Natural killer cell treated with Interleukin-12 subunit alpha and Interleukin-12 subunit beta and Interleukin-15 and Interleukin-18, amount 100 ng/mL, for 72 hours (primary cell): ENCODE results near the gene INSL3. TPM values are rescaled to one million over a fixed set of nuclear protein-coding genes. Genes with fewer than 3 reads are reported as not detected.
A peak's percentile ranks its signal among the peaks of the same experiment; 100 is the strongest.

Experiments used
- ATAC-seq, 2 donors: fragments of 150-1000 bp; cut with Tn5 transposase in 1 of 2; sonication (Bioruptor Pico), chemical (Tn5 transposase) in 1 of 2; 2 replicates each; pipeline ENCODE4 v1.10.0; 2021
- DNase-seq: peaks from one replicate; pipeline ENCODE4 v3.0.0; 2022; ENCODE audit warnings: low spot score
- H3K27ac Mint-ChIP-seq, 2 donors: 1 replicate in 1 of 2; 2 replicates in 1 of 2; pipeline ENCODE4 v1.8.0; 2022; ENCODE audit warnings: mixed read lengths in 2 of 2, mild to moderate bottlenecking in 1 of 2, moderate library complexity in 1 of 2
- H3K27me3 Mint-ChIP-seq, 2 donors: 1 replicate in 1 of 2; 2 replicates in 1 of 2; pipeline ENCODE4 v1.8.0; 2022; ENCODE audit warnings: mixed read lengths in 2 of 2
- H3K36me3 Mint-ChIP-seq: one replicate; pipeline ENCODE4 v1.8.0; 2022; ENCODE audit warnings: mixed read lengths
- H3K4me1 Mint-ChIP-seq, 2 donors: 1 replicate in 1 of 2; 2 replicates in 1 of 2; pipeline ENCODE4 v1.8.0; 2022; ENCODE audit warnings: low read depth in 2 of 2, mixed read lengths in 2 of 2, mild to moderate bottlenecking in 1 of 2
- H3K4me3 Mint-ChIP-seq: one replicate; pipeline ENCODE4 v1.8.0; 2022; ENCODE audit warnings: mixed read lengths
- H3K9me3 Mint-ChIP-seq: 2 replicates; pipeline ENCODE4 v1.8.0; 2022; ENCODE audit warnings: mixed read lengths
- total RNA-seq, 2 donors: library from RNA; stranded (reverse); gene quantifications; one replicate each; pipeline ENCODE4 v1.2.3, GENCODE V29; 2022

Gene INSL3
- total RNA-seq, 2 donors from 2014 or later: 9.1 to 12.0 TPM

GRCh38 chr19:17840019-17840418 lies 18.7 kb upstream of the INSL3 start:
- Mint-ChIP-seq H3K4me3 (no peak overlapping the region), H3K27me3 (no peaks in the 10 kb centered on the region), H3K4me1 (peaks cover 33 to 40% of the 10 kb centered on the region in 2 donors), H3K27ac (peak overlapping the region in 1 of 2 donors; percentile 54), H3K9me3 (no peaks in the 10 kb centered on the region), H3K36me3 (peaks cover 27% of the 10 kb centered on the region)
- ATAC-seq (no peak), DNase-seq (no peak)

GRCh38 chr19:17837972-17838371 lies 16.7 kb upstream of the INSL3 start:
- no peak for ATAC-seq

GRCh38 chr19:17836530-17836929 lies 15.2 kb upstream of the INSL3 start:
- DNase-seq (no peak), ATAC-seq (no peak)
- Mint-ChIP-seq H3K27me3 (no peaks in the 10 kb centered on the region), H3K9me3 (no peaks in the 10 kb centered on the region), H3K27ac (peak overlapping the region; percentile 30 to 45), H3K4me3 (no peak overlapping the region), H3K36me3 (peaks cover 32% of the 10 kb centered on the region), H3K4me1 (peaks cover 18 to 28% of the 10 kb centered on the region in 2 donors)

More at GRCh38 chr19:17837972-17838371, 16.7 kb upstream of the INSL3 start:
- Mint-ChIP-seq H3K27ac (no peak overlapping the region), H3K36me3 (peaks cover 27% of the 10 kb centered on the region), H3K27me3 (no peaks in the 10 kb centered on the region), H3K4me3 (no peak overlapping the region), H3K4me1 (peaks cover 18 to 26% of the 10 kb centered on the region in 2 donors), H3K9me3 (no peaks in the 10 kb centered on the region)
- no peak for DNase-seq

GRCh38 chr19:17835182-17836006 lies 14.1 kb upstream of the INSL3 start:
- Mint-ChIP-seq H3K4me1 (peaks cover 18 to 26% of the 10 kb centered on the region in 2 donors), H3K27ac (peak overlapping the region; percentile 15 to 45), H3K9me3 (no peaks in the 10 kb centered on the region), H3K27me3 (no peaks in the 10 kb centered on the region), H3K36me3 (peaks cover 28% of the 10 kb centered on the region), H3K4me3 (no peak overlapping the region)
- ATAC-seq (no peak), DNase-seq (no peak)

- no peaks in the 10 kb centered on the region for H3K27me3 Mint-ChIP-seq
- no peak overlapping the region for H3K4me3 Mint-ChIP-seq
- no peaks in the 10 kb centered on the region for H3K9me3 Mint-ChIP-seq
- DNase-seq (no peak), ATAC-seq (no peak)
- peak overlapping the region in 1 of 2 donors; percentile 15 for H3K27ac Mint-ChIP-seq
- peaks cover 28% of the 10 kb centered on the region for H3K36me3 Mint-ChIP-seq
- peaks cover 18 to 28% of the 10 kb centered on the region in 2 donors for H3K4me1 Mint-ChIP-seq
Observed at GRCh38 chr19:17834350-17835181, 13.2 kb upstream of the INSL3 start.

DNA sequence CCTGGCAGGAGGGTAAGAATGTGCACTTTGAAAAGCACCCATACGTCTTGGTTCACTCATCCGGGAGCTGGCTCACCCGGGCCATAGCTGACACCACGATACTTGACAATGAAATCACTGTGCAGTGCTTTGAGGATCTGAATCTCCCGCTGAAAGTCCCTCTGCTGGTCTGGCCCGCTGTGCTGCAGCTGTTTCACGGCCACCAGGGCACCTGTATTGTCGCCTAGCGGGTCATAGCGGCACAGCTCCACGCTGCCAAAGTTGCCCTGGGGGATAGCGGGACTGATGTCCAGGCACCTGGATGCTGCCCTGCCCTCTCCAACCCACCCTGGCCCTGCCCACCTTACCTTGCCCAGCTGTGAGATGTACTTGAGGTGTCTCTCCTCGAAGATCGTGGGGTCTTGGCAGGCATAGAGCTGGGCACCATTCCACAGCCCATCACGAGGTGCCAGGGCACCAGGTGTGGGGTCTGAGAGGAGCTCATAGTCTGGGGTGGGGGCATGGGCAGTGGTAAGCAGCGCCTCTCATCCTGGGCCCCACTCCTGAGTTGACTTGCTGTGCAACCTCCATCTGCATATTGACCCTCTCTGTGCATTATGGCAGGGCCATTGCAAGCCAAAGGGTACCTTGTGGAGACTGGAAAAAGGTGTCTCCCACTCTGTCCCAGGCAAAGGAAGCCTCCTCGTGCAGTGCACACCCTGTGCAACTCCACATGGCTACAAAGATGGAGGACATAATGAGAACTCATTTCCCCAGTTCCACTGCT lies 11.3 kb upstream of the INSL3 start:
- Mint-ChIP-seq H3K36me3 (peaks cover 30% of the 10 kb centered on the region), H3K27me3 (no peaks in the 10 kb centered on the region), H3K4me1 (peaks cover 25 to 28% of the 10 kb centered on the region in 2 donors), H3K9me3 (no peaks in the 10 kb centered on the region), H3K4me3 (no peak overlapping the region), H3K27ac (no peak overlapping the region)
- ATAC-seq (no peak), DNase-seq (no peak)

GRCh38 chr19:17831419-17831888 lies 10.1 kb upstream of the INSL3 start:
- H3K4me3 Mint-ChIP-seq: no peak overlapping the region
- peaks cover 22 to 25% of the 10 kb centered on the region in 2 donors for H3K4me1 Mint-ChIP-seq
- ATAC-seq: peak in 1 of 2 donors; percentile 2
- no peaks in the 10 kb centered on the region for H3K27me3 Mint-ChIP-seq
- no peak overlapping the region for H3K27ac Mint-ChIP-seq
- no peak for DNase-seq
- no peaks in the 10 kb centered on the region for H3K9me3 Mint-ChIP-seq
- peaks cover 26% of the 10 kb centered on the region for H3K36me3 Mint-ChIP-seq

DNA sequence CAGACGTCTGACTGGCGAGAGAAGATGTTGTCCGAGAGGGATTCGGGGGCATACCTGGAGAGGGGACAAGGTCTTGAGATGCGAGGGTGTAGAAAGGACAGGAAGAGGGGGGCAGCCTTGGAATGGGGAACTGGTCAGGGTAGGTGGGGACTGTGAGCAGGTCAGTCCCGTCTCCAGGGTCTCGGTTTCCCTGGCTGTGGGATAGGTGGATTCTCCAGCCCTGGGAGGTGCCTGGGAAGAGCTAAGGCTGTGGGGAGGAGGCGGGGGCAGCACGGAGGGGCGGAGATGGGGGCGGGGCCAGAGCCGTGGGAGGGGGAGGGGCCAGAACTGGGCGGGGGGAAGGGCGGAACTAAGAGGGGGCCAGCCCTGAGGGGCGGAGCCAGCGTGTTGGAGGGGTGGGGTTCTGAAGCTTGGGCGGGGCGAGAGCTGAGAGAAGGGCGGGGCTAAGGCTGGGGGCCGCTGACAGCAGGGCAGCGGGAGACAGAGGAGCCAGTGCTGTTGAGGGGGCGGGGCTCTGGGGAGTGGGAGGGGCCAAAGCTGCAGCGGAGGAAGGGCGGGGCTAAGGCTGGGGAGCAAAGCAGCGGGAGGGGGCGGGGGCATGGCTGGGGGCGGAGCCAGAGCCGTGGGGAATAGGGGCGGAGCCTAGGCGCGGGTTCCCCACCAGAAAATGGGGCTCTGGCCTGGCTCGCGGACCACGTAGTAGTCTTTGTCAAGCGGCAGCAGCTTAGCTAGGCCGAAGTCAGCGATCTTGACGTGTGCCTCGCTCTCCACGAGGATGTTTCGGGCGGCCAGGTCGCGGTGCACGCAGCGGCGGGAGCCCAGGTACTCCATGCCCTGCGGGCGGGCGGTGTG lies 9.5 kb upstream of the INSL3 start:
- H3K27ac Mint-ChIP-seq: no peak overlapping the region

DNA sequence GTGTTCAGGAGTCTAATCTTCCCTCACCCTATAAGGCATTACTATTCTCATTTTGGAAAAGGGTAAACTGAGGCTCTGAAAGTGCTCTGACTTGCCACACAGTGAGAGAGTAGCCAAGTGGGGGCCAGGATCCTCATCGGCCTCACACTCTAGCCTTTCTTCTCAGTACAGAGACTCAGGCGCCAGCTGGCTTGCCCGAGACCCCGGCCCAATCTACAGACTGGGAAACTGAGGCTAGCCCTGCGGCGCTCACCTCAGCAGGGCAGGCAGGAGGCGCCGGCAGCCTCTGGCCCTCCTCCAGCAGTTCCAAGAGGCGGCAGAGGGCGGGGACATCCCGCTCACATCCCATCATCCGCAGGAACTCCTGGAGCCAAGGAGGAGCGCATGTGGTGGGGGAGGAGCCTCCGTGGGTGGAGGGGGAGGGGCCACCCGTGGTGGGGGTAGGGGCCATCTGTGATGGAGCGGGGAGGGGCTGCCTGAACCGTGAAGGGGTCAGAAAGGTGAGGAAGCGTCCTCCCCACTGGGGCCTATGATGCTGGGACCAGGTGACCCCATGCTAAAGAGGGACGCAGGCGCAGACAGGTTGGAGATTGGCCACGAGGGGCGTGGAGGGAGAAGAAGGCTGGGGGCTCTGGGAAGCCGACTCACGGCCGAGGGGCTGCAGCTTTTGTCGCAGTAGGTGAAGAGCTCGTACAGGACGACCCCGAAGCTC lies 8.7 kb upstream of the INSL3 start:
- H3K36me3 Mint-ChIP-seq: peaks cover 14% of the 10 kb centered on the region
- H3K27me3 Mint-ChIP-seq: no peaks in the 10 kb centered on the region
- H3K4me1 Mint-ChIP-seq: peaks cover 8 to 14% of the 10 kb centered on the region in 2 donors
- H3K9me3 Mint-ChIP-seq: no peaks in the 10 kb centered on the region
- DNase-seq (no peak), ATAC-seq (no peak)
- no peak overlapping the region for H3K4me3 Mint-ChIP-seq
- no peak overlapping the region for H3K27ac Mint-ChIP-seq

More for the DNA sequence above, 9.5 kb upstream of the INSL3 start:
- H3K36me3 Mint-ChIP-seq: peaks cover 21% of the 10 kb centered on the region
- peaks cover 15 to 21% of the 10 kb centered on the region in 2 donors for H3K4me1 Mint-ChIP-seq
- no peak overlapping the region for H3K4me3 Mint-ChIP-seq
- no peak for DNase-seq
- H3K27me3 Mint-ChIP-seq: no peaks in the 10 kb centered on the region
- ATAC-seq: peak; percentile 74 to 84
- H3K9me3 Mint-ChIP-seq: no peaks in the 10 kb centered on the region

DNA sequence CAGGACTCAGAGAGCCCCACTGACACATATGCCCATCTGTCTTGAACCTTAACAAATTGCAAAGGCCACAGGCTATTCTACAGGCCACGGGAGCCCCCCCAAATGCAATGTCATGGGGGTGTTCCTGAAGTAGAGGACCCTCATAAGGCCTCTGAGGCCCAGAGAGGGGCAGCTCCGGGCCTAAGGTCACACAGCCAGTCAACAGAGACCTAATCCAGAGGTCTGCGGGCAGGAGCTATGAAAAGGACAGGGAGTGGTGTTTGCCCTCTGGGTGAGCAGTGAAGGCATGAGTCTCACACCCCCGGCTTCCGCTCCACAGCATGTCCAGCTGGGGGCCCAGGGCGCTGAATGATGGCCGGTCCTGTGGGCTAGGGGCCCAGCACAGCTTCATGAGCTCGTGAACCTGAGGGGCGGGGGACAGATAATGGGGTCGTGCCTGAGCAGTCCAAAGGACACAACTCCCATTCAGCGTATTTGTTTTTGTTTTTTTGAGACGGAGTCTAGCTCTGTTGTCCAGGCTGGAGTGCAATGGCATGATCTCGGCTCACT lies 5.3 kb upstream of the INSL3 start:
- H3K27me3 Mint-ChIP-seq: no peaks in the 10 kb centered on the region
- no peaks in the 10 kb centered on the region for H3K9me3 Mint-ChIP-seq
- H3K4me3 Mint-ChIP-seq: no peak overlapping the region
- no peak for ATAC-seq
- H3K4me1 Mint-ChIP-seq: peaks cover 7 to 10% of the 10 kb centered on the region in 2 donors
- no peak overlapping the region for H3K27ac Mint-ChIP-seq
- DNase-seq: no peak
- H3K36me3 Mint-ChIP-seq: peaks cover 10% of the 10 kb centered on the region

- peaks cover 8% of the 10 kb centered on the region for H3K36me3 Mint-ChIP-seq
- ATAC-seq (peak; percentile 20 to 47), DNase-seq (no peak)
- H3K27ac Mint-ChIP-seq: no peak overlapping the region
- no peaks in the 10 kb centered on the region for H3K9me3 Mint-ChIP-seq
- no peaks in the 10 kb centered on the region for H3K27me3 Mint-ChIP-seq
- H3K4me3 Mint-ChIP-seq: no peak overlapping the region
- peaks cover 5 to 7% of the 10 kb centered on the region in 2 donors for H3K4me1 Mint-ChIP-seq
Observed at GRCh38 chr19:17824339-17824738, 3.0 kb upstream of the INSL3 start.
